Liver (tissue), 9 donors: ENCODE results near the gene CXCL16. TPM values are rescaled to one million over a fixed set of nuclear protein-coding genes. Genes with fewer than 3 reads are reported as not detected.

Experiments
- DNase-seq: peaks from one replicate; pipeline ENCODE4 v3.0.0-alpha.2; 2017; ENCODE audit warnings: low spot score
- H3K27ac ChIP-seq, 2 donors: one replicate each; pipeline ENCODE4 v1.7.0; 2013; ENCODE audit warnings: inconsistent platforms in 2 of 2, low read length in 2 of 2, control low read depth in 1 of 2, low read depth in 1 of 2, mild to moderate bottlenecking in 1 of 2
- H3K27me3 ChIP-seq, 4 donors: one replicate each; pipeline versions ENCODE4 v1.6.1 to v1.7.0; 2013; ENCODE audit warnings: low read length in 3 of 4, inconsistent platforms in 1 of 4, mild to moderate bottlenecking in 1 of 4, moderate library complexity in 1 of 4; ENCODE audit not compliant: control insufficient read depth in 4 of 4, insufficient read depth in 4 of 4
- H3K36me3 ChIP-seq, 4 donors: one replicate each; pipeline versions ENCODE4 v1.6.1 to v1.7.0; 2013; ENCODE audit warnings: low read length in 3 of 4, mild to moderate bottlenecking in 3 of 4, low read depth in 1 of 4, moderate library complexity in 1 of 4; ENCODE audit not compliant: control insufficient read depth in 4 of 4, insufficient read depth in 3 of 4
- H3K4me1 ChIP-seq, 4 donors: one replicate each; pipeline versions ENCODE4 v1.6.1 to v1.7.0; 2013; ENCODE audit warnings: low read length in 3 of 4, mild to moderate bottlenecking in 3 of 4, moderate library complexity in 1 of 4; ENCODE audit not compliant: control insufficient read depth in 4 of 4, insufficient read depth in 4 of 4
- H3K4me3 ChIP-seq, 3 donors: one replicate each; pipeline versions ENCODE4 v1.6.1 to v1.7.0; 2013; ENCODE audit warnings: low read length in 3 of 3, control low read depth in 1 of 3, low read depth in 1 of 3, mild to moderate bottlenecking in 1 of 3
- H3K9ac ChIP-seq, 2 donors: one replicate each; pipeline ENCODE4 v1.7.0; 2013; ENCODE audit warnings: low read length in 2 of 2, mild to moderate bottlenecking in 2 of 2, moderate library complexity in 2 of 2, control low read depth in 1 of 2, low read depth in 1 of 2
- H3K9me3 ChIP-seq, 4 donors: one replicate each; pipeline versions ENCODE4 v1.6.1 to v1.7.0; 2013; ENCODE audit warnings: low read length in 3 of 4; ENCODE audit not compliant: control insufficient read depth in 4 of 4
- EGR1 ChIP-seq, 2 donors: IDR thresholded peaks; 2 replicates each; pipeline ENCODE4 v1.6.1; 2016 to 2018; ENCODE audit warnings: antibody characterized with exemption in 2 of 2, low read depth in 2 of 2
- FOXA1 ChIP-seq: IDR thresholded peaks from 2 replicates; pipeline ENCODE4 v1.6.1; 2016; ENCODE audit warnings: antibody characterized with exemption
- FOXA2 ChIP-seq: IDR thresholded peaks from 2 replicates; pipeline ENCODE4 v1.6.1; 2016; ENCODE audit warnings: antibody characterized with exemption
- GABPA ChIP-seq, 2 donors: IDR thresholded peaks in 1 of 2; conservative IDR thresholded peaks in 1 of 2; 2 replicates each; pipeline ENCODE4 v1.6.1; 2016; ENCODE audit warnings: antibody characterized with exemption in 2 of 2, mild to moderate bottlenecking in 1 of 2, moderate library complexity in 1 of 2
- HNF4G ChIP-seq: IDR thresholded peaks from 2 replicates; pipeline ENCODE4 v1.6.1; 2016; ENCODE audit warnings: antibody characterized with exemption
- JUND ChIP-seq, 2 donors: IDR thresholded peaks; 2 replicates each; pipeline ENCODE4 v1.6.1; 2016; ENCODE audit warnings: antibody characterized with exemption in 2 of 2
- NR2F2 ChIP-seq: IDR thresholded peaks from 2 replicates; pipeline ENCODE4 v1.6.1; 2016; ENCODE audit warnings: antibody characterized with exemption
- RAD21 ChIP-seq, 2 donors: IDR thresholded peaks; 2 replicates each; pipeline ENCODE4 v1.6.1; 2016; ENCODE audit warnings: antibody characterized with exemption in 2 of 2, mild to moderate bottlenecking in 2 of 2
- YY1 ChIP-seq: IDR thresholded peaks from 2 replicates; pipeline ENCODE4 v1.6.1; 2016; ENCODE audit warnings: antibody characterized with exemption, mild to moderate bottlenecking
- WGBS: extraction: QIAGEN DNeasy Blood & Tissue Kit; methylation state at CpG from one replicate; pipeline ENCODE4 v1.1.7; 2013; 5-methylcytosine and 5-hydroxymethylcytosine counted together
- polyA plus RNA-seq, 2 donors: library from polyadenylated mRNA; stranded (reverse) in 1 of 2; unstranded in 1 of 2; fragments of 200-250 nt in 1 of 2; fragments of >200 nt in 1 of 2; fragmentation: Nextera tagmentation in 1 of 2; extraction: Ambion mirVana in 1 of 2; gene quantifications; one replicate each; pipeline versions ENCODE4 v1.2.1 to v1.2.3, GENCODE V29; 2013 to 2015
- total RNA-seq, 2 donors: library from RNA; depleted of rRNA; stranded (reverse); fragments of >200 nt; gene quantifications; one replicate each; pipeline ENCODE4 v1.2.3, GENCODE V29; 2014
- TF ChIP-seq, protein P1 (sequence below): fragments of 150-350 bp; IDR thresholded peaks from 2 replicates; pipeline ENCODE4 v1.5.1; 2017; ENCODE audit warnings: improper control_type of control experiment, low read depth, low read length; ENCODE audit not compliant: missing input control
- TF ChIP-seq, protein P2 (sequence below): IDR thresholded peaks from 2 replicates; pipeline ENCODE4 v1.6.1; 2016; ENCODE audit warnings: antibody characterized with exemption, mild to moderate bottlenecking
- TF ChIP-seq, protein P3 (sequence below): IDR thresholded peaks from 2 replicates; pipeline ENCODE4 v1.6.1; 2016; ENCODE audit warnings: antibody characterized with exemption
- donor health status: healthy.
- donor health status: healthy.
- donor health status: healthy.
- donor health status: healthy.
- donor health status: healthy.

CXCL16 gene
- total and polyA plus RNA-seq, 4 donors, result 10.7 to 41.1 (median 16.1) TPM

DNA sequence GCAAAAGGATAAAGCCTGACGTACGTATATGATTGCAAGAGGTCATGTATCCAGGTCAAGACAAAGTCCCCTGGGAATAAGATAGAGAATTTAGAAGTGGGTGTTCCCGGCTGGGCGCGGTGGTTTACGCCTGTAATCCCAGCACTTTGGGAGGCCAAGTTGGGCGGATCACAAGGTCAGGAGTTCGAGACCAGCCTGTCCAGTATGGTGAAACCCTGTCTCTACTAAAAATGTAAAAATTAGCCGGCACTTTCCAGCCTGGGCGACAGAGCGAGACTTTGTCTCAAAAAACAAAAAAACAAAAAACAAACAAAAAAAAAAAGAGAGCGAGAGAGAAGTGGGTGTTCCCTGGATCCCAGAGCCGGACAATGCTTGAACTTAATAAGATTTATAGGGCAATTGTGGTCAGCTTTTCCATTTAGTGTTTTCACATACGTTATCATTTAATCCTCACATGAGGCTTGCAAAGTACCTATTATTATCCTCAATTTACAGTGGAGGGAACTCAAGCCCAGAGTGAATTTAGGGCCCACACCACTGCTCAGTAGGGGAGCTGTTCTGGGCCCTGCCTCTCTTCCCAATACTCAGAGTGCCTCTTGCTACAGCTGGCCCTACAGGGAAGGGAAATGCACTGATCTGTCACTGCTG is 48.6 kb upstream of the CXCL16 start:
- peak overlapping the region; percentile 68 to 78 (median 71) for H3K4me3 ChIP-seq
- WGBS, result 32% methylated on average over 14 of the region's 14 CpGs
- H3K27ac ChIP-seq, result peak overlapping the region; percentile 76 to 94
- no peaks in the 10 kb centered on the region for H3K27me3 ChIP-seq
- H3K9me3 ChIP-seq, result no peaks in the 10 kb centered on the region
- DNase-seq, result no peak
- H3K9ac ChIP-seq, result peak overlapping the region in 1 of 2 donors; percentile 71
- peaks cover 3 to 37% (median 22%) of the 10 kb centered on the region in 4 donors for H3K4me1 ChIP-seq
- no peaks in the 10 kb centered on the region for H3K36me3 ChIP-seq
- TF ChIP-seq HNF4G (no peak), NR2F2 (peak; percentile 12)

DNA sequence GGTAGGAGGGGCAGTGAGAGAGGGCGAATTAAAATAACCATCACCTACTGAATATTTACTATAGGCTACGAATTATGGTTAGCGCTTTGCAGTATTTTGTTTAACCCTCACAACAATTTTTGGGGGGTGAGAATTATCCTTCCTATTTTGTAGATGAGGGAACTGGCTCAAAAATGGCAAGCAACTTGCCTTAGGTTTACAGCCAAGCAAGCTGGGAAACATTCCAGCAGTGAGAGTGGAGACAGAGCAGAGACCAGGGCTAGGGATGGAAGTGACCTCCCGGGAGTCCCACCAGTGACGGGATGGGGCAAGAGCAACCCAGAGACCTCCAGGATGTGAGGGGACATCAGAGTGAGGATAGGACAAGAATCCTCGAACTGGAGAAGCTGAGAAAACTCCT is 46.8 kb upstream of the CXCL16 start:
- no peak for DNase-seq
- peak overlapping the region in 1 of 2 donors; percentile 27 for H3K9ac ChIP-seq
- no peak overlapping the region for H3K4me3 ChIP-seq
- no peaks in the 10 kb centered on the region for H3K27me3 ChIP-seq
- H3K4me1 ChIP-seq, result peaks cover 3 to 37% (median 22%) of the 10 kb centered on the region in 4 donors
- 47% methylated on average over 6 of the region's 6 CpGs for WGBS
- no peaks in the 10 kb centered on the region for H3K9me3 ChIP-seq
- peak in 1 of 2 donors; percentile 2 for TF ChIP-seq RAD21 (IDR thresholded peaks at IDR 0.05)
- no peak for TF ChIP-seq EGR1 (IDR thresholded peaks at IDR 0.05; ENCODE audit: low read depth in 2 of 2)
- peaks cover 0 to 3% (median under 1%) of the 10 kb centered on the region in 4 donors for H3K36me3 ChIP-seq
- peak overlapping the region; percentile 49 to 60 for H3K27ac ChIP-seq

DNA sequence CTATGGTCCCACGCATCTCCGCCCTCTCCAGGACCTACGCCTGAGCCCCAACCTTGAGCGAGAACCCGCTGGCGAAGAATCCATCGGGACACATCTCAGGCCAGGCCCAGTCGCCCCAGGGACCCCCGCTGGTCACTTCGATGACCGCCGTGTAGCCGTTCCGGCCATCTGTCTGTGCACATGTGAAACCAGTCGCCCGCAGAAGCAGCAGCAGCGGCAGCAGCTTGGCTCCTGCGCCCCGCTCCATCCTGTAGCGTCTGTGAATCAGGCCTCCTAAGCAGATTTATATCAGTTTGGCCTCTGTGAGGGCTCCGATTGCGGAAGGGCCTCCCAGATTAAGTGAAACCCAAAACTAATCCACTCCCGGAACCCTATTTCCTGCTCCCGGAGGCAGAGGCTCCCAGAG is 46.4 kb upstream of the CXCL16 start, which contains the start of gene VMO1:
Gene VMO1 (minus strand): TSS at position 259 of the 406 bp plus-strand sequence. CDS start 12 bp downstream, at position 247.
- Histone ChIP-seq H3K4me1 (peaks cover 3 to 37% (median 22%) of the 10 kb centered on the region in 4 donors), H3K4me3 (no peak within 1 kb of the TSS), H3K9ac (peak within 1 kb of the TSS in 1 of 2 donors; percentile 27), H3K27ac (peak within 1 kb of the TSS; percentile 60 to 76), H3K27me3 (no peaks in the 10 kb centered on the region), H3K36me3 (peaks cover 0 to 3% (median under 1%) of the 10 kb centered on the region in 4 donors), H3K9me3 (no peaks in the 10 kb centered on the region)
- TF ChIP-seq YY1 (no peak), RAD21 (IDR thresholded peaks at IDR 0.05) (peak in 1 of 2 donors; percentile 11), FOXA2 (no peak), NR2F2 (peak; percentile 36), GABPA (IDR thresholded peaks at IDR 0.05 in 1 of 2, conservative IDR thresholded peaks at IDR 0.05 in 1 of 2) (no peak)
- TF ChIP-seq, protein P1, sequence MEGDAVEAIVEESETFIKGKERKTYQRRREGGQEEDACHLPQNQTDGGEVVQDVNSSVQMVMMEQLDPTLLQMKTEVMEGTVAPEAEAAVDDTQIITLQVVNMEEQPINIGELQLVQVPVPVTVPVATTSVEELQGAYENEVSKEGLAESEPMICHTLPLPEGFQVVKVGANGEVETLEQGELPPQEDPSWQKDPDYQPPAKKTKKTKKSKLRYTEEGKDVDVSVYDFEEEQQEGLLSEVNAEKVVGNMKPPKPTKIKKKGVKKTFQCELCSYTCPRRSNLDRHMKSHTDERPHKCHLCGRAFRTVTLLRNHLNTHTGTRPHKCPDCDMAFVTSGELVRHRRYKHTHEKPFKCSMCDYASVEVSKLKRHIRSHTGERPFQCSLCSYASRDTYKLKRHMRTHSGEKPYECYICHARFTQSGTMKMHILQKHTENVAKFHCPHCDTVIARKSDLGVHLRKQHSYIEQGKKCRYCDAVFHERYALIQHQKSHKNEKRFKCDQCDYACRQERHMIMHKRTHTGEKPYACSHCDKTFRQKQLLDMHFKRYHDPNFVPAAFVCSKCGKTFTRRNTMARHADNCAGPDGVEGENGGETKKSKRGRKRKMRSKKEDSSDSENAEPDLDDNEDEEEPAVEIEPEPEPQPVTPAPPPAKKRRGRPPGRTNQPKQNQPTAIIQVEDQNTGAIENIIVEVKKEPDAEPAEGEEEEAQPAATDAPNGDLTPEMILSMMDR, result no peak
- WGBS, result 56% methylated on average over 24 of the region's 24 CpGs
- no peak for DNase-seq

DNA sequence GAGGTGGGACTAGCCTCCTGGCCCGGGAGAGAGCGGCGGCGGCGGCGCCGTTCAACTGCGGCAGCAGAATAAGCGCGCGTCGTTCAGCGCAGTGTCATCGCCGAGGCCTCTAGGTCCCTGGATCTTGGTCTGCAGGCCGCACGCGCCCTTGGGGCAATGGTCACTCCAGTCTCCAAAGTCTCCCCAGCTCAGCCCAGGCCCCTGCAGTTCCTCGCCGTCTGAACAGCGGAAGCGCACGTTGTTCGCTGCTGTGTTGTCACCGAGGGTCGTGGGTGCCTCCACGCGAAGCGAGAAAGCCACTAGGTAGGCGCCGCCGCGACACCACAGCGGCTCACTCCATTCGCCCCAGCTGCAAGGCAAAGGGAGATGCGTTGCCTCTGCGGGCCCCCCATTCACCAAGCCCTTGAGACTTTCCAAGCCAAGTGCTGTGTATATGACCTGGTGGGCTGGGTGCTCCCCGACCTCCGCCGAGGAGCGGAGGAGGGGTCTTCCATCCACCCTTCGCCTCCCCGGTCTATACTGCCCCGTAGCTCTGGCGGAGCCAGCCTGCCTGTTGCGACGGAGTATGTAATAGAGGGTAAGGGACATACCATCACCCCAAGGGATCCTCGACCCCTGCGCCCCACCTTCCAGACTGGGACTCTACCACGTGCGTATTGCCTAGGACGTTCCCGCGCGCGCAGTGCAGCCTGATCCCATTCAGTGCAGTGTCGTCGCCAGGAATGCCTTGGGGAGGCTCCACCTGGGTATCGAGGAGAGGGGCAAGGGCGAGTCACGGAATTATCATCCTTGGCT is 45.8 kb upstream of the CXCL16 start:
- H3K36me3 ChIP-seq, result peaks cover 0 to 3% (median under 1%) of the 10 kb centered on the region in 4 donors
- no peak overlapping the region for H3K4me3 ChIP-seq
- no peak overlapping the region for H3K9ac ChIP-seq
- H3K27ac ChIP-seq, result peak overlapping the region; percentile 49 to 60
- no peak for DNase-seq
- 63% methylated on average over 61 of the region's 61 CpGs for WGBS
- peaks cover 3 to 34% (median 19%) of the 10 kb centered on the region in 4 donors for H3K4me1 ChIP-seq
- no peaks in the 10 kb centered on the region for H3K9me3 ChIP-seq
- no peaks in the 10 kb centered on the region for H3K27me3 ChIP-seq
- TF ChIP-seq RAD21 (IDR thresholded peaks at IDR 0.05), result no peak
- TF ChIP-seq, protein P2, sequence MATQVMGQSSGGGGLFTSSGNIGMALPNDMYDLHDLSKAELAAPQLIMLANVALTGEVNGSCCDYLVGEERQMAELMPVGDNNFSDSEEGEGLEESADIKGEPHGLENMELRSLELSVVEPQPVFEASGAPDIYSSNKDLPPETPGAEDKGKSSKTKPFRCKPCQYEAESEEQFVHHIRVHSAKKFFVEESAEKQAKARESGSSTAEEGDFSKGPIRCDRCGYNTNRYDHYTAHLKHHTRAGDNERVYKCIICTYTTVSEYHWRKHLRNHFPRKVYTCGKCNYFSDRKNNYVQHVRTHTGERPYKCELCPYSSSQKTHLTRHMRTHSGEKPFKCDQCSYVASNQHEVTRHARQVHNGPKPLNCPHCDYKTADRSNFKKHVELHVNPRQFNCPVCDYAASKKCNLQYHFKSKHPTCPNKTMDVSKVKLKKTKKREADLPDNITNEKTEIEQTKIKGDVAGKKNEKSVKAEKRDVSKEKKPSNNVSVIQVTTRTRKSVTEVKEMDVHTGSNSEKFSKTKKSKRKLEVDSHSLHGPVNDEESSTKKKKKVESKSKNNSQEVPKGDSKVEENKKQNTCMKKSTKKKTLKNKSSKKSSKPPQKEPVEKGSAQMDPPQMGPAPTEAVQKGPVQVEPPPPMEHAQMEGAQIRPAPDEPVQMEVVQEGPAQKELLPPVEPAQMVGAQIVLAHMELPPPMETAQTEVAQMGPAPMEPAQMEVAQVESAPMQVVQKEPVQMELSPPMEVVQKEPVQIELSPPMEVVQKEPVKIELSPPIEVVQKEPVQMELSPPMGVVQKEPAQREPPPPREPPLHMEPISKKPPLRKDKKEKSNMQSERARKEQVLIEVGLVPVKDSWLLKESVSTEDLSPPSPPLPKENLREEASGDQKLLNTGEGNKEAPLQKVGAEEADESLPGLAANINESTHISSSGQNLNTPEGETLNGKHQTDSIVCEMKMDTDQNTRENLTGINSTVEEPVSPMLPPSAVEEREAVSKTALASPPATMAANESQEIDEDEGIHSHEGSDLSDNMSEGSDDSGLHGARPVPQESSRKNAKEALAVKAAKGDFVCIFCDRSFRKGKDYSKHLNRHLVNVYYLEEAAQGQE, result no peak
- no peak for TF ChIP-seq EGR1 (IDR thresholded peaks at IDR 0.05; ENCODE audit: low read depth in 2 of 2)
- no peak for TF ChIP-seq JUND (IDR thresholded peaks at IDR 0.05)
- no peak for TF ChIP-seq GABPA (IDR thresholded peaks at IDR 0.05 in 1 of 2, conservative IDR thresholded peaks at IDR 0.05 in 1 of 2)
- TF ChIP-seq FOXA1, result no peak
- no peak for TF ChIP-seq HNF4G
- TF ChIP-seq, protein P3, sequence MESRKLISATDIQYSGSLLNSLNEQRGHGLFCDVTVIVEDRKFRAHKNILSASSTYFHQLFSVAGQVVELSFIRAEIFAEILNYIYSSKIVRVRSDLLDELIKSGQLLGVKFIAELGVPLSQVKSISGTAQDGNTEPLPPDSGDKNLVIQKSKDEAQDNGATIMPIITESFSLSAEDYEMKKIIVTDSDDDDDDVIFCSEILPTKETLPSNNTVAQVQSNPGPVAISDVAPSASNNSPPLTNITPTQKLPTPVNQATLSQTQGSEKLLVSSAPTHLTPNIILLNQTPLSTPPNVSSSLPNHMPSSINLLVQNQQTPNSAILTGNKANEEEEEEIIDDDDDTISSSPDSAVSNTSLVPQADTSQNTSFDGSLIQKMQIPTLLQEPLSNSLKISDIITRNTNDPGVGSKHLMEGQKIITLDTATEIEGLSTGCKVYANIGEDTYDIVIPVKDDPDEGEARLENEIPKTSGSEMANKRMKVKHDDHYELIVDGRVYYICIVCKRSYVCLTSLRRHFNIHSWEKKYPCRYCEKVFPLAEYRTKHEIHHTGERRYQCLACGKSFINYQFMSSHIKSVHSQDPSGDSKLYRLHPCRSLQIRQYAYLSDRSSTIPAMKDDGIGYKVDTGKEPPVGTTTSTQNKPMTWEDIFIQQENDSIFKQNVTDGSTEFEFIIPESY, result no peak
- TF ChIP-seq NR2F2, result no peak
